Endothelial cell of umbilical vein (primary cell): ENCODE data around the gene ZNF205.

ENCODE experiments used
- CTCF ChIP-seq, 2 donors: IDR thresholded peaks; 1 replicate in 1 of 2; 2 replicates in 1 of 2; pipeline ENCODE4 v1.5.1; 2011; ENCODE audit warnings: low read length in 2 of 2, mild to moderate bottlenecking in 2 of 2, moderate library complexity in 2 of 2, control low read depth in 1 of 2, inconsistent platforms in 1 of 2, low read depth in 1 of 2; ENCODE audit not compliant: insufficient read depth in 1 of 2; ENCODE audit errors: extremely low read depth in 1 of 2
- EZH2 ChIP-seq: IDR thresholded peaks from 2 replicates; pipeline ENCODE4 v1.6.1; 2012; ENCODE audit warnings: borderline replicate concordance, low read depth, mild to moderate bottlenecking, moderate library complexity, low read length, inconsistent platforms; ENCODE audit not compliant: severe bottlenecking
- FOS ChIP-seq: IDR thresholded peaks from 2 replicates; pipeline ENCODE4 v1.6.1; 2011; ENCODE audit warnings: mild to moderate bottlenecking, low read length, moderate library complexity, borderline replicate concordance; ENCODE audit not compliant: insufficient read depth
- MYC ChIP-seq: IDR thresholded peaks from one replicate; pipeline ENCODE4 v1.6.1; 2011; ENCODE audit warnings: mild to moderate bottlenecking, low read depth, low read length
- POLR2A ChIP-seq: IDR thresholded peaks from 2 replicates; pipeline ENCODE4 v1.6.1; 2012; ENCODE audit warnings: low read depth, mild to moderate bottlenecking, control low read depth, low read length
- POLR2AphosphoS5 ChIP-seq: IDR thresholded peaks from 2 replicates; pipeline ENCODE4 v1.6.1; 2012; ENCODE audit warnings: low read depth, mild to moderate bottlenecking, control low read depth, low read length, moderate library complexity; ENCODE audit not compliant: insufficient read depth
- TF ChIP-seq, protein P1 (sequence below): IDR thresholded peaks from 2 replicates; pipeline ENCODE4 v1.6.1; 2011; ENCODE audit not compliant: insufficient read depth, insufficient read length

GRCh38 chr16:3138823-3139426 is 26.5 kb downstream of the ZNF205 start:
- no peak for TF ChIP-seq POLR2AphosphoS5
- no peak for TF ChIP-seq FOS
- no peak for TF ChIP-seq MYC
- TF ChIP-seq, protein P1, sequence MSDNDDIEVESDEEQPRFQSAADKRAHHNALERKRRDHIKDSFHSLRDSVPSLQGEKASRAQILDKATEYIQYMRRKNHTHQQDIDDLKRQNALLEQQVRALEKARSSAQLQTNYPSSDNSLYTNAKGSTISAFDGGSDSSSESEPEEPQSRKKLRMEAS: no peak
- TF ChIP-seq CTCF (IDR thresholded peaks at IDR 0.05; ENCODE audit: extremely low read depth in 1 of 2, insufficient read depth in 1 of 2, low read depth in 1 of 2, low read length in 2 of 2): no peak
- TF ChIP-seq POLR2A: no peak
- TF ChIP-seq EZH2: no peak
